Astrocyte (in vitro differentiated cells and primary cell): ENCODE measurements around the gene GRB2. TPM values are rescaled to one million over a fixed set of nuclear protein-coding genes. Genes with fewer than 3 reads are reported as not detected.
"Not testable (repeated sequence)": the region's sequence is repeated elsewhere in the genome, so short reads cannot be mapped to it uniquely, and the experiment has no call there.

Experiments
- DNase-seq: peaks from one replicate; pipeline ENCODE4 v3.0.0-alpha.2; 2010; ENCODE audit warnings: low read depth
- FAIRE-seq: peaks from 2 replicates; lab custom pipeline; 2011; peaks lifted over from hg19 to GRCh38; lab: Jason Lieb, UNC
- H2AFZ ChIP-seq: 2 replicates; pipeline ENCODE4 v1.6.0; 2012; ENCODE audit warnings: low read depth, low read length, inconsistent platforms
- H3K27ac ChIP-seq: 2 replicates; pipeline ENCODE4 v1.5.1; 2011; ENCODE audit warnings: low read depth, low read length, inconsistent platforms
- H3K27me3 ChIP-seq: 2 replicates; pipeline ENCODE4 v1.6.0; 2011; ENCODE audit warnings: low read length, inconsistent platforms; ENCODE audit not compliant: insufficient read depth
- H3K36me3 ChIP-seq: 2 replicates; pipeline ENCODE4 v1.5.1; 2011; ENCODE audit warnings: low read length, inconsistent platforms; ENCODE audit not compliant: insufficient read depth
- H3K4me1 ChIP-seq: 2 replicates; pipeline ENCODE4 v1.5.1; 2011; ENCODE audit warnings: low read length, inconsistent platforms; ENCODE audit not compliant: insufficient read depth
- H3K4me2 ChIP-seq: 2 replicates; pipeline ENCODE4 v1.6.0; 2012; ENCODE audit warnings: low read length, inconsistent platforms
- H3K4me3 ChIP-seq: 2 replicates; pipeline ENCODE4 v1.5.1; 2011; ENCODE audit warnings: low read depth, mild to moderate bottlenecking, low read length, inconsistent platforms; ENCODE audit not compliant: insufficient read depth
- H3K79me2 ChIP-seq: 2 replicates; pipeline ENCODE4 v1.6.0; 2012; ENCODE audit warnings: mild to moderate bottlenecking, low read length, inconsistent platforms; ENCODE audit not compliant: insufficient read depth
- H3K9ac ChIP-seq: 2 replicates; pipeline ENCODE4 v1.6.0; 2012; ENCODE audit warnings: mild to moderate bottlenecking, low read length, inconsistent platforms
- H3K9me3 ChIP-seq: 2 replicates; pipeline ENCODE4 v1.5.1; 2012; ENCODE audit warnings: low read depth, mild to moderate bottlenecking, low read length, inconsistent platforms; ENCODE audit not compliant: insufficient read depth
- H4K20me1 ChIP-seq: 2 replicates; pipeline ENCODE4 v1.6.0; 2012; ENCODE audit warnings: low read length, inconsistent platforms; ENCODE audit not compliant: insufficient read depth
- H3K27ac Mint-ChIP-seq: one replicate; pipeline ENCODE4 v1.8.0; 2021; ENCODE audit warnings: mild to moderate bottlenecking, mixed read lengths; ENCODE audit not compliant: unreplicated experiment
- H3K27me3 Mint-ChIP-seq: one replicate; pipeline ENCODE4 v1.8.0; 2021; ENCODE audit warnings: low read depth, mixed read lengths; ENCODE audit not compliant: unreplicated experiment
- H3K36me3 Mint-ChIP-seq: one replicate; pipeline ENCODE4 v1.8.0; 2021; ENCODE audit warnings: low read depth, mixed read lengths; ENCODE audit not compliant: unreplicated experiment
- H3K4me1 Mint-ChIP-seq: one replicate; pipeline ENCODE4 v1.8.0; 2021; ENCODE audit warnings: low read depth, mixed read lengths; ENCODE audit not compliant: unreplicated experiment
- H3K4me3 Mint-ChIP-seq: one replicate; pipeline ENCODE4 v1.8.0; 2021; ENCODE audit warnings: mild to moderate bottlenecking, moderate library complexity, mixed read lengths; ENCODE audit not compliant: unreplicated experiment
- H3K9me3 Mint-ChIP-seq: one replicate; pipeline ENCODE4 v1.8.0; 2021; ENCODE audit warnings: mild to moderate bottlenecking, mixed read lengths; ENCODE audit not compliant: unreplicated experiment
- CTCF ChIP-seq: IDR thresholded peaks from 2 replicates; pipeline ENCODE4 v1.5.1; 2011; ENCODE audit warnings: low read depth, mild to moderate bottlenecking, inconsistent platforms, low read length, moderate library complexity; ENCODE audit not compliant: insufficient read depth
- EZH2 ChIP-seq: IDR thresholded peaks from 2 replicates; pipeline ENCODE4 v1.6.1; 2012; ENCODE audit warnings: mild to moderate bottlenecking, low read length, inconsistent platforms; ENCODE audit not compliant: insufficient read depth
- total RNA-seq: library from RNA; stranded (reverse); gene quantifications from 2 replicates; pipeline ENCODE4 v1.2.1, GENCODE V29; 2021

The GRB2 gene
- total RNA-seq, 1 donor from 2014 or later = 168 TPM

DNA sequence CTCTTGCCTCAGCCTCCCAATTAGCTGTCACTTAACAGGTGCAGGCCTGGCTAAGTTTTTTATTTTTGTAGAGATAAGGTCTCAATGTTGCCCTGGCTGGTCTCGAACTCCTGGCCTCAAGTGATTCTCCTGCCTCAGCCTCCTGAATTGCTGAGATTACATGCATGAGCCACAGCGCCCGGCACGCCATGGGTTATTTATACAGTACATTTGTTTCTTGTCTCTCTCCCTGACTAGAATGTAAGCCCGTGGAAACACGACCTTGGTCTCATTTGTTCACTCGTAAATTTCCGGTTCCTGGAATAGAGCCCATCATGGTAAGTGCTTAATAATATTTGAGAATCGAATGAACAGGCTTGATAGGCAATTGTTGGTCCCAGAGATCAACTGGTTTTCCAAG, 118.3 kb downstream of the GRB2 start:
- no peak overlapping the region for H2AFZ ChIP-seq
- no peak overlapping the region for H3K9ac ChIP-seq
- peaks cover 5% of the 10 kb centered on the region for H3K4me1 ChIP-seq
- no peak for DNase-seq
- no peaks in the 10 kb centered on the region for H3K36me3 ChIP-seq
- Mint-ChIP-seq H3K4me3 (no peak overlapping the region), H3K27ac (no peak overlapping the region), H3K9me3 (no peaks in the 10 kb centered on the region), H3K27me3 (no peaks in the 10 kb centered on the region), H3K36me3 (peaks cover 3% of the 10 kb centered on the region), H3K4me1 (peaks cover 4% of the 10 kb centered on the region)
- no peak for FAIRE-seq
- no peak overlapping the region for H3K4me3 ChIP-seq
- no peaks in the 10 kb centered on the region for H4K20me1 ChIP-seq
- no peaks in the 10 kb centered on the region for H3K9me3 ChIP-seq
- H3K27ac ChIP-seq = no peak overlapping the region
- H3K4me2 ChIP-seq = no peak overlapping the region
- TF ChIP-seq EZH2 = no peak
- H3K79me2 ChIP-seq = peaks cover 3% of the 10 kb centered on the region
- H3K27me3 ChIP-seq = no peaks in the 10 kb centered on the region

DNA sequence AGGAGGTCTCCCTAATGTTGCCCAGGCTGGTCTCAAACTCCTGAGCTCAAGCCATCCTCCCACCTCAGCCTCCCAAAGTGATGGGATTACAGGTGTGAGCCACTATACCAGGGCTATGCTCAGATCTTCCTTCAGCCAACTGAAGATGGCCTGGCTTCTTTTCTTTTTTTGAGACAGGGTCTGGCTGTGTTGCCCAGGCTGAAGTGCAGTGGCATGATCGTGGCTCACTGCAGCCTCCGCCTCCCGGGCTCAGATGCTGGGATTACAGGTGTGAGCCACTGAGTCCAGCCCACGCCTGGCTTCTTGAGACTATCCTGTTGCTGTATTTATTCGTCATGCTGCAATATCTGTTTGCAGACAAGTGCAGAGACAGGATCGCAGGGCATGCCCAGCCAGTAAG, 120.4 kb downstream of the GRB2 start:
- Histone ChIP-seq H3K4me2 (no peak overlapping the region), H3K9ac (no peak overlapping the region), H3K4me1 (peaks cover 3% of the 10 kb centered on the region), H3K79me2 (peaks cover 3% of the 10 kb centered on the region), H3K27ac (no peak overlapping the region), H4K20me1 (no peaks in the 10 kb centered on the region), H2AFZ (no peak overlapping the region), H3K9me3 (no peaks in the 10 kb centered on the region), H3K4me3 (no peak overlapping the region), H3K27me3 (no peaks in the 10 kb centered on the region), H3K36me3 (no peaks in the 10 kb centered on the region)
- Mint-ChIP-seq H3K36me3 (peaks cover 3% of the 10 kb centered on the region), H3K27me3 (no peaks in the 10 kb centered on the region), H3K4me1 (peaks cover 4% of the 10 kb centered on the region), H3K4me3 (no peak overlapping the region), H3K27ac (no peak overlapping the region), H3K9me3 (no peaks in the 10 kb centered on the region)
- FAIRE-seq (no peak), DNase-seq (no peak)
- TF ChIP-seq CTCF (no peak), EZH2 (no peak)

DNA sequence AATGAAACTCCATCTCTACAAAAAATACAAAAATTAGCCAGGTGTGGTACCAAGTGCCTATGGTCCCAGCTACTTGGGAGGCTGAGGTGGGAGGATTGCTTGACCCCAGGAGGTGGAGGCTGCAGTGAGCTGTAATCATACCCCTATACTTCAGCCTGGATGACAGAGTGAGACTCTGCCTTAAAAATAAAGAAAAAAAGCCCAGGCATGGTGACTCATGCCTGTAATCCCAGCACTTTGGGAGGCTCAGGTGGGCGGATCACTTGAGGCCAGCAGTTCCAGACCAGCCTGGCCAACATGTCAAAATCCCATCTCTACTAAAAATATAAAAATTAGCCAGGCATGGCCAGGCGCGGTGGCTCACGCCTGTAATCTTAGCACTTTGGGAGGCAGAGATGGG, 125.3 kb downstream of the GRB2 start:
- H3K27ac ChIP-seq, H3K9ac ChIP-seq, H3K27ac Mint-ChIP-seq, H3K9me3 Mint-ChIP-seq, H2AFZ ChIP-seq, H3K4me3 Mint-ChIP-seq, H3K27me3 ChIP-seq, DNase-seq, H3K4me3 ChIP-seq, H3K4me1 ChIP-seq, H3K79me2 ChIP-seq, H3K9me3 ChIP-seq, H3K4me1 Mint-ChIP-seq, H4K20me1 ChIP-seq, FAIRE-seq, H3K36me3 Mint-ChIP-seq, H3K27me3 Mint-ChIP-seq, H3K4me2 ChIP-seq, H3K36me3 ChIP-seq: not testable (repeated sequence)

GRCh38 chr17:75277664-75278071, 127.8 kb downstream of the GRB2 start:
- H2AFZ ChIP-seq = no peak overlapping the region
- no peak overlapping the region for H3K4me3 Mint-ChIP-seq

More at GRCh38 chr17:75277664-75278071, 127.8 kb downstream of the GRB2 start:
- no peaks in the 10 kb centered on the region for H3K27me3 ChIP-seq
- no peaks in the 10 kb centered on the region for H3K9me3 ChIP-seq
- no peak overlapping the region for H3K4me3 ChIP-seq
- H3K4me1 ChIP-seq = peaks cover 21% of the 10 kb centered on the region
- Mint-ChIP-seq H3K27ac (no peak overlapping the region), H3K4me1 (peaks cover 1% of the 10 kb centered on the region), H3K27me3 (no peaks in the 10 kb centered on the region), H3K36me3 (no peaks in the 10 kb centered on the region), H3K9me3 (no peaks in the 10 kb centered on the region)
- H3K79me2 ChIP-seq = no peaks in the 10 kb centered on the region
- no peak overlapping the region for H3K9ac ChIP-seq
- peak; percentile 67 for DNase-seq
- peak overlapping the region; percentile 28 for H3K4me2 ChIP-seq
- H4K20me1 ChIP-seq = peaks cover 5% of the 10 kb centered on the region
- no peak overlapping the region for H3K27ac ChIP-seq
- FAIRE-seq = no peak
- TF ChIP-seq EZH2 (no peak), CTCF (no peak)
- no peaks in the 10 kb centered on the region for H3K36me3 ChIP-seq
